BJ (cell line): ENCODE measurements around the gene LMNTD2. TPM values are rescaled to one million over a fixed set of nuclear protein-coding genes. Genes with fewer than 3 reads are reported as not detected.

ENCODE experiments used
- CTCF ChIA-PET: fragments of 350-600 bp; formaldehyde crosslinking; extraction: SDS; loops from one replicate; lab custom pipeline; 2021; ENCODE audit warnings: antibody characterized with exemption, inconsistent platforms; lab: Yijun Ruan, JAX
- POLR2A ChIA-PET: fragments of 300-600 bp; sonication (Branson Sonifier 250); formaldehyde crosslinking; extraction: SDS; loops from one replicate; lab custom pipeline; 2021; ENCODE audit warnings: antibody characterized with exemption; lab: Charles Lee
- DNase-seq: peaks from one replicate; pipeline ENCODE4 v3.0.0-alpha.2; 2011; ENCODE audit warnings: low read depth
- H3K27me3 ChIP-seq: 2 replicates; pipeline ENCODE4 v1.6.0; 2011; ENCODE audit warnings: low read length; ENCODE audit not compliant: control insufficient read depth, insufficient read depth
- H3K36me3 ChIP-seq: 2 replicates; pipeline ENCODE4 v1.5.1; 2011; ENCODE audit warnings: low read length; ENCODE audit not compliant: control insufficient read depth, insufficient read depth
- H3K4me3 ChIP-seq: 2 replicates; pipeline ENCODE4 v1.5.1; 2011; ENCODE audit warnings: low read depth, mild to moderate bottlenecking, control low read depth, low read length
- CTCF ChIP-seq: IDR thresholded peaks from 2 replicates; pipeline ENCODE4 v1.5.1; 2011; ENCODE audit warnings: low read depth, mild to moderate bottlenecking, control low read depth, inconsistent platforms, low read length, moderate library complexity; ENCODE audit not compliant: insufficient read depth
- polyA plus RNA-seq: library from polyadenylated mRNA; depleted of rRNA; stranded (reverse); fragments of >200 nt; gene quantifications from 2 replicates; pipeline ENCODE4 v1.2.3, GENCODE V29; 2011

The LMNTD2 gene
- polyA plus RNA-seq, 1 experiment: 2.5 TPM

- ChIA-PET POLR2A (no interaction called here), CTCF (no interaction called here)
- no peak for DNase-seq
- H3K27me3 ChIP-seq: no peaks in the 10 kb centered on the region
- peaks cover 4% of the 10 kb centered on the region for H3K36me3 ChIP-seq
- no peak overlapping the region for H3K4me3 ChIP-seq
- no peak for TF ChIP-seq CTCF
Measured at GRCh38 chr11:516400-516799, 44.1 kb downstream of the LMNTD2 start.

GRCh38 chr11:515131-515530 lies 45.4 kb downstream of the LMNTD2 start:
- Histone ChIP-seq H3K36me3 (peaks cover 4% of the 10 kb centered on the region), H3K27me3 (no peaks in the 10 kb centered on the region), H3K4me3 (no peak overlapping the region)
- CTCF ChIA-PET: no interaction called here
- TF ChIP-seq CTCF: no peak
- no peak for DNase-seq
- POLR2A ChIA-PET: no interaction called here

DNA sequence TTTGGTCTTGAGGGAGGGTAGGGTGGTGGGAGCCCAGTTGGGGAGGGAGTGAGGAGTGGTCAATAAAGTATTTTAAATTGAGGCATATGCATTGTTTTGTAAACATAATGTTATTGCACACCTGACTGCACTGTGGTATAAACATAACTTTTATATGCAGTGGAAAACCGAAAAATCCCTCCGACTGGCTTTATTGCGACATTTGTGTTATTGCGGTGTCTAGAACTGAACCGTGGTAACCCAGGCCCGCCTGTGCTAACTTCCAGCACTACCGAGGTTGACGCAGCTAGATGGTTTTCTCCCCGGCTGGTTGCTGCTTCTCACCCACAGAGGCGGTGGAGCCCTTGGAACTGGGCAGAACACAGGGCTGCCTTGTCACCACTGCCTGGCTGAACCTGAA lies 45.9 kb downstream of the LMNTD2 start:
- no peak for TF ChIP-seq CTCF
- CTCF ChIA-PET: no interaction called here
- H3K27me3 ChIP-seq: no peaks in the 10 kb centered on the region
- H3K4me3 ChIP-seq: no peak overlapping the region
- no peak for DNase-seq
- H3K36me3 ChIP-seq: peaks cover 5% of the 10 kb centered on the region
- POLR2A ChIA-PET: no interaction called here

GRCh38 chr11:512761-513595 lies 47.6 kb downstream of the LMNTD2 start:
- ChIA-PET POLR2A (no interaction called here), CTCF (no interaction called here)
- Histone ChIP-seq H3K4me3 (no peak overlapping the region), H3K27me3 (no peaks in the 10 kb centered on the region), H3K36me3 (peaks cover 5% of the 10 kb centered on the region)
- no peak for TF ChIP-seq CTCF
- no peak for DNase-seq

GRCh38 chr11:508956-509355 lies 51.6 kb downstream of the LMNTD2 start:
- DNase-seq: no peak
- ChIA-PET POLR2A (interaction anchor here (0.6 kb wide), 1 partner anchor 241 kb away, joined by 17 read pairs; no protein-coding TSS in a partner anchor), CTCF (interaction anchor here (0.9 to 3.8 kb wide), 3 partner anchors 9 to 61 kb away, joined by 3 to 11 read pairs (median 6); no protein-coding TSS in a partner anchor)
- H3K4me3 ChIP-seq: no peak overlapping the region
- H3K27me3 ChIP-seq: no peaks in the 10 kb centered on the region
- no peak for TF ChIP-seq CTCF
- peaks cover 4% of the 10 kb centered on the region for H3K36me3 ChIP-seq
